Upper lobe of right lung (tissue), 1 donor: ENCODE results near the gene ABI3. TPM values are rescaled to one million over a fixed set of nuclear protein-coding genes. Genes with fewer than 3 reads are reported as not detected.
A peak's percentile ranks its signal among the peaks of the same experiment; 100 is the strongest.
"Not testable (repeated sequence)": the region's sequence is repeated elsewhere in the genome, so short reads cannot be mapped to it uniquely, and the experiment has no call there.

Experiments used
- ATAC-seq: fragments of 200-7000 bp; cut with Tn5 transposase; one replicate; pipeline ENCODE4 v1.9.1; 2020; ENCODE audit warnings: mild to moderate bottlenecking, moderate library complexity
- DNase-seq: peaks from one replicate; pipeline ENCODE4 v3.0.0-alpha.2; 2020
- H3K27ac ChIP-seq: fragments of 200-600 bp; one replicate; pipeline ENCODE4 v1.8.0; 2022
- H3K27me3 ChIP-seq: fragments of 200-600 bp; one replicate; pipeline ENCODE4 v1.8.0; 2022; ENCODE audit warnings: mild to moderate bottlenecking
- H3K36me3 ChIP-seq: fragments of 200-600 bp; one replicate; pipeline ENCODE4 v1.8.0; 2022
- H3K4me1 ChIP-seq: fragments of 200-600 bp; one replicate; pipeline ENCODE4 v1.8.0; 2022
- H3K4me3 ChIP-seq: fragments of 200-600 bp; one replicate; pipeline ENCODE4 v1.8.0; 2022; ENCODE audit warnings: mild to moderate bottlenecking
- H3K9me3 ChIP-seq: fragments of 200-600 bp; one replicate; pipeline ENCODE4 v1.8.0; 2022
- CTCF ChIP-seq: fragments of 200-600 bp; IDR thresholded peaks from one replicate; pipeline ENCODE4 v1.8.0; 2022; ENCODE audit warnings: antibody characterized with exemption
- intact Hi-C: fragments of 100-400 bp; cut with DNase I; formaldehyde crosslinking; loops from one replicate; pipeline ENCODE4 v1.11.0; 2022
- total RNA-seq: library from RNA; stranded (reverse); fragmentation: NEBNext Ultra II Directional; extraction: Animal tissue kit (Norgen Biotek cat#: 25700); gene quantifications from one replicate; pipeline ENCODE4 v1.2.1, GENCODE V29; 2021
- donor health status: DM: no; HTN: yes; CAD: no; lungs with severe emphysema.

Gene ABI3
- total RNA-seq, 1 donor from 2014 or later: 31.5 TPM

DNA sequence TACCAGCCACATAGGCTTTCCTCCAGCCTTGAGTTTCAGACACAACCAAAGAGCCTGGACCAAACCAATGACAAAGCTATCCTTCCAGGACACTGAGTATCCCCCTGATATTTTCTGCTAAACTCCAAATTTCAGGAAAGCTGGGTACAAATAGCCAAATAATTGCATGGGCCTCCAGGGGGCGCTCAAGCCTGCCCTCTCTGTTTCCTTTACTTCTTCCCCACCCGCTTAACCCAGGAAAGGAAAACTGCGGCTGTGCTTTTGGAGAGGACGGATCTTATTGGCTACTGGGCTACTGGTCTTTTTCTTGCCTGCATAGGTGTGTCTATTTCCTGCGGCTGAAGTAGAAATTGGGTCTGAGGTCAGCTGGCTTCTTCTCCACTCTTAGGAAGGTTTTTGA, 30.2 kb upstream of the ABI3 start:
- intact Hi-C loops: no loop called here
- ATAC-seq (peak; percentile 95), DNase-seq (peak; percentile 77)
- Histone ChIP-seq H3K4me3 (no peak overlapping the region), H3K36me3 (no peaks in the 10 kb centered on the region), H3K27ac (no peak overlapping the region), H3K27me3 (no peaks in the 10 kb centered on the region), H3K4me1 (no peaks in the 10 kb centered on the region), H3K9me3 (peaks cover 14% of the 10 kb centered on the region)
- peak; percentile 86 for TF ChIP-seq CTCF

DNA sequence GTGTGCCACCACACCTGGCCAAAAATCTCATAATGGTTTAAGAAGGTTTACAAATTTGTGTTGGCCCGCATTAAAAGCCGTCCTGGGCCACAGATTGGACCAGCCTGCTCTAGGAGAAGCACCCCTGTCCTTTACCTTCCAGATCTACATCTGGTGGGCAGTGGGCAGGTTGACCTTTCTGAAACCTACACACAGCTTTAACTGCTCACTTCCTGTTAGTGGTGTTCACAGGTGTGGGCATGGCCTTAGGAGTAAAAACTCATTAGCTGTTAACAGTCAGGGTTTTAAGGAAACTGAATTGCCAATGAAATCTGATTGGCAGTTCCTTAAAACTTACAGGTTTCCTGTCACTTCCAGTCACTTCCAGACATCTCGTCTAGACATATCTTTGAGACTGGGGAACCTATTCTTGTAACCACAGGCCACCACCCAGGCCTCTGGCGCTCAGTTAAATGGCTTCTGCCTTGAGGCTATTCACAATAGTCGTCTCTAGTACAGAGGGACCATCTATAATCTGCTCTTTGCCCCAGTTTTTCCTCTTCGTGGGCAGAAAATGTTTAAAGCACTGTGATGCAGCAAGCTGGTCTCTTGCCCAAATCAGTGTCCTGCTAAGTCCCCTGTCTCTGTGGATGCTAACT, 29.4 kb upstream of the ABI3 start:
- DNase-seq: no peak
- intact Hi-C loops: no loop called here
- ATAC-seq: no peak
- TF ChIP-seq CTCF: no peak
- H3K4me3 ChIP-seq: no peak overlapping the region
- H3K4me1 ChIP-seq: no peaks in the 10 kb centered on the region
- no peaks in the 10 kb centered on the region for H3K36me3 ChIP-seq
- H3K27me3 ChIP-seq: no peaks in the 10 kb centered on the region
- peaks cover 13% of the 10 kb centered on the region for H3K9me3 ChIP-seq
- no peak overlapping the region for H3K27ac ChIP-seq

GRCh38 chr17:49183341-49183740, 27.2 kb upstream of the ABI3 start:
- intact Hi-C loops: no loop called here
- H3K27ac ChIP-seq: no peak overlapping the region
- peaks cover 5% of the 10 kb centered on the region for H3K9me3 ChIP-seq
- ATAC-seq: no peak
- DNase-seq: no peak
- H3K4me1 ChIP-seq: no peaks in the 10 kb centered on the region
- H3K27me3 ChIP-seq: no peaks in the 10 kb centered on the region
- no peak for TF ChIP-seq CTCF
- no peaks in the 10 kb centered on the region for H3K36me3 ChIP-seq
- H3K4me3 ChIP-seq: no peak overlapping the region

- ATAC-seq (no peak), DNase-seq (no peak)
- no peak for TF ChIP-seq CTCF
- Histone ChIP-seq H3K36me3 (no peaks in the 10 kb centered on the region), H3K9me3 (peaks cover 5% of the 10 kb centered on the region), H3K4me1 (no peaks in the 10 kb centered on the region), H3K4me3 (no peak overlapping the region), H3K27ac (no peak overlapping the region), H3K27me3 (no peaks in the 10 kb centered on the region)
- intact Hi-C loops: no loop called here
Measured at GRCh38 chr17:49183801-49184200, 26.7 kb upstream of the ABI3 start.

GRCh38 chr17:49184522-49184921, 26.0 kb upstream of the ABI3 start:
- H3K27ac ChIP-seq, H3K9me3 ChIP-seq, H3K4me3 ChIP-seq, DNase-seq, H3K4me1 ChIP-seq, intact Hi-C loops, H3K27me3 ChIP-seq, H3K36me3 ChIP-seq, ATAC-seq: not testable (repeated sequence)

DNA sequence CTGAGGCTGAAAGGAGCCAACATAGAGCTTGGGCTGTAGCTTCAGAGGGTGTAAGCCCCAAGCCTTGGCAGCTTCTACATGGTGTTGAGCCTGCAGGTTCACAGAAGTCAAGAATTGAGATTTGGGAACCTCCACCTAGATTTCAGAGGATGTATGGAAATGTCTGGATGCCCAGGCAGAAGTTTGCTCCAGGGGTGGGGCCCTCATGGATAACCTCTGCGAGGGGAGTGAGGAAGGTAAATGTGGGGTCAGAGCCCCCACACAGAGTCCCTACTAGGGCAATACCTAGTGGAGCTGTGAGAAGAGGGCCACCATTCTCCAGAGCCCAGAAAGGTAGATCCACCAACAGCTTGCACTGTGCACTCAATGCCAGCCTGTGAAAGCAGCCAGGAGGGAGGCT, 25.1 kb upstream of the ABI3 start:
- H3K27ac ChIP-seq, ATAC-seq, intact Hi-C loops, H3K4me3 ChIP-seq, H3K4me1 ChIP-seq, H3K9me3 ChIP-seq, H3K36me3 ChIP-seq, H3K27me3 ChIP-seq, DNase-seq: not testable (repeated sequence)

DNA sequence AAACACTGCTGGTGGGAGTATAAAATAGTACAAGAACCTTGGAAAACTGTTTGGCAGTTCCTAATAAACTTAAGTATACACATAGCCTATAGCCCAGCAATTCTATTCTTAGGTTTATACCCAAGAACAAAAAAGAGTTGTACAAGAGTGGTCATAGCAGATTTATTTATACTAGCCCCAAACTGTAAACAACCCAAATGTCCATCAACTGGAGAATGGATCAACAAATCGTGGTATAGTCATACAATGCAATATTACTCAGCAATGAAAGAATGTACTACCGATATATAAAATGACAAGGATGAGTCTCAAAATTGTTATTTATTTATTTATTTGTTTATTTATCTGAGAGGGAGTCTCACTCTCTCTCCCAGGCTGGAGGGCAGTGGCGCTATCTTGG, 23.2 kb upstream of the ABI3 start:
- no peak overlapping the region for H3K4me3 ChIP-seq
- no peaks in the 10 kb centered on the region for H3K4me1 ChIP-seq
- no peak overlapping the region for H3K27ac ChIP-seq
- TF ChIP-seq CTCF: no peak
- ATAC-seq (no peak), DNase-seq (no peak)
- intact Hi-C loops: no loop called here
- no peaks in the 10 kb centered on the region for H3K36me3 ChIP-seq
- H3K27me3 ChIP-seq: no peaks in the 10 kb centered on the region
- H3K9me3 ChIP-seq: peaks cover 5% of the 10 kb centered on the region
